GOT3 (cell line): ENCODE data around the gene CNBP.
A peak's percentile ranks its signal among the peaks of the same experiment; 100 is the strongest.

Source experiments
- DNase-seq: peaks from one replicate; lab custom pipeline; 2025; ENCODE audit warnings: mixed read lengths; lab: John Stamatoyannopoulos, UW

Gene CNBP

DNA sequence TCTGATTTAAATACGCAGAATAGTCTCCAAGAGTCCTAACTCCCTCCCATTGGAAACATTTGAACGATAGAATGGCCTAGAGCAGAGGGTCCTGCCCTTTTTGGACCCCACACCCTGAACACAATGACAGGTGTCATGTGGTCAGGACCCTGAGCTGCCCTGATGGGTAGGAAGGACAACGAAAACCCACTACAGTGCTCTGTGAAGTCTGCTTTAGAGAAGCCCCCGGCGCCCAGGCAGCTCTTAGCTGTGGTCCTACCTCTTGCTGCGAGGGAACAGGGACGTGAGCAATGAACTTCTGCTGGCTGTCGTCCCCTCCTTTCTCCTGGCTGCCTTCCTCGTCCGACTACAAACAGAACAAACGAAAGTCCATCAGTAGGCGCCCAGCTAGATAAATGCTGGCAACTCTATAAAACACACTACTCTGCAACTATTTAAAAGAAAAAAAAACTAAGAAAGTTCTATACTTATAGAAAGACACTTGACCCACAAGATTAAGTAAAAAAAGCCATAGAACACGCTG, 53.3 kb downstream of the CNBP start:
- no peak for DNase-seq

DNA sequence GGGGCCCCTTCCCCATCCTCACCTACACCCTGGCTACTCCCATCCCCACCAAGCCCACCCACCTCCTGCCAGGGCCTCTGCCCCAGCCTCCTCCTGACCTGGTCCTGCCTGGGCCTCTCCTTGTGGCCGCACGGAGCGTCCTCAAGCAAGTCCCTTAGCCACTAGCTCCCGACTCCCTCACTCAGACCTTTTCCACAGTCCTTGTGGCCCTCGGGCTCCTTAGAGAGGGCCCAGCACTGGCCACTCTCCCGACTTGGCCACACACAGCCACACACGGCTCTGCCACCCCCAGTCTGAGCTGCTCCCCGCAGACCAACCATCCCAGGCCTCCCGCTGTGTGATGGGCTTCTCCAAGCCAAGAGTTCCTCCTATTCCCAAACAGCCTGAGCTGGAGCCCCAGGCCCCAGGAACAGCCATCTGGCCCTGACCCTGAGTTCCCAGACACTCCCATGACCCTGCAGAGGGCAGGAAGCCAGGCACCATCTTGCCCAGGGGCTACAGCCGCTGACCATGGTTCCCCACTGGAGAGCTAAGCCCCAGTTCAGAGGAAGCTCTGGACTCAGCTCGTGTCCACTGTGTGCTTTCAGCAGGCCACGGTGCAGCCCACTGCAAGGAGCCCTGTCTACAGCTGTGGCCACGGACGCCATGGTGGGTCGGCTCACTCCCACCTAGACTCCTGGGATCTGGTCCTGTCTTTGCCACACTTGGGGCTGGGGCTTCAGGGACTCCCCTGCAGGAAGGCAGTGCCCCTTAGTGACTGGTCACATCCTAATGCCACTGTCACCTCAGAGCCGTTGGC, 55.1 kb downstream of the CNBP start:
- DNase-seq, result no peak

DNA sequence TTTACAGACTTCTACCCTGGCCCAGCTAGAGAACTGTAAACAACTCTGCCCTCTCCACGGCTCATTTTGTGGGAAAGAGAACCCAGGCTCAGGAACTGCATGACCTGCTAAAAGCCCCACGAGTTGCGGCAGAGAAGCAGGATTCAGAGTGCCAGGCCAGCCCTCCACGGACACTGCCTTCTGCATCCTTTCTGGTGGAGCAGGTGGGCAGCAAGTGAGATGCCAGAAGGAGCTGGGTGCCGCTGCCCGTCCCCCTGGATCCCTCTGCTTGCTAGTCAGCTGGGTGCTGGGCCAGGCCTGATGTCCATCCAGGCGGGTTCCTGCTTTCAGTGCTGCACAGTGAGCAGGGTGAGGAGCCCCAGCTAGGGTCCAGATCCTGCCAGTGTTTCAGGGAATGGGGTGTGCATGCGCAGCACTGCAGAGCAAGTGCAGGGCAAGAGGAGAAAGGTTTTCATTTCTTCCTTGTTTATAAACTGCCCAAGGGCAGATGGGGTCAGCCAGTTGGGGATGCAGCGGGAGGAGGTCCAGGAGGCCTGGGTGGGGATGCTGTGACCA, 56.9 kb downstream of the CNBP start:
- no peak for DNase-seq

DNA sequence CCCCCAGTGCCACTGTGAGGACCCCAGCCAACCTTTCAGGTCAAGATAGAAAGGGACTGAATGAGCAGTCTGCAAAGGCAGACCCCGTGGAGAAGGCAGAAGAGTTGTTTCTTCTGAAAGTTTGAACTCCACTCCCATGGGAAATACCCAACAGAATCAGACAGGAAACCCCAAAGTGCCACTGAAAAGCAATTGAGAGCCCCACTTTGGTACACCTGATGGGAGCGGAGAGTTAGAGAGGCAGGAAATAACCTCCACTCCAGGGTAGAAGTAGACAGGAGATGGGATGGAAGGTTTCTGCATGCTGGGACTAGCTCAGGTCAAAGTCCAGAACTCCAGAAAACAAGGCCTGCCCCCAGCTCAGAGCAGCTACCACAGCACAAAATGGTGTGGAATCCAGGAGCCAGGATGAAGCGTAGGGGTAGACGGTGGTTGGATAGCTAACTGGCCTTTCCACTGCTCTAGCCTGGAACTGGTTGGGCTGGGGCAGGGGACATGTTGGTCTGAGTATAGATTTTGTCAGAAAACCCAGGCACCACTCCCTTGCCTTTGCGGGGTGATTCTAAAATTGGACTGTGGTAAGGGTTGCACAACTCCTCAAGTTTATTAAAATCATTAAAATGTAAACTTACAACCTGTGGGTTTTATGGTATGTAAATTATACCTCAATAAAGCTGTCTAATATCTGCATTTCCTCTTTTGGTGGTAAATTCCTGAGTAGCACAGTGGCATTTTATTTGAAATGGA, 60.2 kb downstream of the CNBP start:
- no peak for DNase-seq

DNA sequence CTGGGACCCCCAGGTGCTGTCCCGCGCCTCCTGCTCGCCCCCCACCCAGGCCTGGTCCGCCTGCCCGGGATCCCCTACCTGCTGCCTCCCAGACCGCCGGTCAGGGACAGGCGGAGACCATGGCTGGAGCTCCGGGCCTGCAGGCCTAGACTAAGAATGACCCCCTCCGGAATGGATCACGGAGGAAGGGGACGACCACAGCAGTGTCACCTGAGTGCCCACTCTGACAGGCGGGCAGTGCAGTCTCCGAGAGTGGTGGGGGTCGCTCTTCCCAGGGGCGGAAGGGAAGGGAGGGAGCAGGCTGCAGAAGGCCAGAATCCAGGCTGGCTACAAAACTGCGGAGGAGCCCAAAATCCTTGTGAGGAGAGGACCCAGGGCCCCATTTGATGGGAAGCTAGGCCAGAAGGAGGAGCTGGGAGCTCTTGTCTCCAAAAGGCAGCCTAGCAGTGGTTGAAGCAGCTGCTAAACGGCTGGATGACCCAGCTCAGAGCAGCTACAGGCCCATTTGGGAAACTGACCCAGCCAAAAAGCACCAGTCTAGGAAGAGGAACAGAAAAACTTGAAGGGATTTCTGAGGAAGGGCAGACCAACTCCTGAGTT, 61.2 kb downstream of the CNBP start:
- no peak for DNase-seq

DNA sequence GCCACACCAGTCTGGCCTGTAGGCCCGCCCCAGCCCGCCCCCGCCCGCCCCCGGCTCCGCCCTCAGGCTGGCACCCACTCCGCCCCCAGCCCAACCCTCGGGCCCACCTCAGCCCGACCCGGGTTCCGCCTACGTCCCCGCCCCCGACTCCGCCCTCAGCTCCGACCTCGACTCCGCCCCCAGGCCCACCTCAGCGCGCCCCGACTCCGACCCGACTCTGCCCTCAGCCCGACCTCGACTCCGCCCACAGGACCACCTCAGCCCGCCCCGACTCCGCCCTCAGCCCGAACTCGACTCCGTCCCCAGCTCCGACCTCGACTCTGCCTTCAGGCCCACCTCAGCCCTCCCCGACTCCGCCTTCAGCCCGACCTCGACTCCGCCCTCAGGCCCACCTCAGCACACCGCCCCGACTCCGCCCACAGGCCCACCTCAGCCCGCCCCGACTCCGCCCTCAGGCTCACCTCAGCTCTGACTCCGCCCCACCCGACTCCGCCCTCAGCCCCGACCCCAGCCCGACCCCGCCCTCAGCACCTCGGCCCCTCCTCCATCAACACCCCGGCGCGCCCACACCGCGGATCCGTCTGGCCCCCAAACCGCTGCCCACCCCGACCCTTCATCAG, 61.8 kb downstream of the CNBP start, which contains the start of gene RAB43:
Gene RAB43, minus strand, starts transcription at position 13 of the 620 bp plus-strand sequence. CDS start 315 bp downstream, outside the sequence.
- DNase-seq, result peak; percentile 35

DNA sequence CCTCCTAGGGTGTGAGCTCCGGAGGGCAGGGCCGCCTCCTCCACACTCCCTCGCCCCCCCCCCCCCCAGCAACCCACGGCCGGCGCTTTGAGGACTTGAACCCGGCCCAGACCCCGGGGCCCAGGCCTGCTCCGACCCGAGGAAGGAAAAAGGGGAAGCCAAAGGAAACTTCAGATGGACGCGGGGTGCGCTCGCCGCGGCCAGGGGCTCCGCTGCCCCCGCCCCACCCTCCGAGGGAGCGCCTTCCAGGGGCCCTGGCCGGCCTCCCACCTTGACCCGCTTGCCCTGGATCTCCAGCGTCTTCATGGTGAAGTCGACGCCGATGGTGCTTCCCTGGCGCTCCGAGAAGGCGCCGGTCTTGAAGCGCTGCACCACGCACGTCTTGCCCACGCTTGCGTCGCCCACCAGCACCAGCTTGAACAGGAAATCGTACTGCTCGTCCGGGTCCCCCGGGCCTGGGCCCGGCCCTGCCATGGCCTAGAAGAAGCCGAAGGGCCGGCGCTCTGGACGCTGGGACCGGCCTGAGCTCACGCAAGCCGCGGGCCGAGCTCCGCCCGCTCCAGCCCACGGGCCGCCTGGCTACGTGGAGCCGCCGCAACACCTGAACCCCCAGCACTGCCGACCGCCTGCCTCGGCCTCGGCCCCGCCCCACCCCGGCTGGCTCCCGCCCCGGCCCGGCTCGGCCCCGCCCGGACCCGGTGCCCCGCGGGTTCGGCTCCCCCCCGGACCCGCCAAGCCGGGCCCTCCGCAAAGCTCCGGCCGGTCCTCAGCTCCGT, 62.5 kb downstream of the CNBP start:
- DNase-seq, result no peak

DNA sequence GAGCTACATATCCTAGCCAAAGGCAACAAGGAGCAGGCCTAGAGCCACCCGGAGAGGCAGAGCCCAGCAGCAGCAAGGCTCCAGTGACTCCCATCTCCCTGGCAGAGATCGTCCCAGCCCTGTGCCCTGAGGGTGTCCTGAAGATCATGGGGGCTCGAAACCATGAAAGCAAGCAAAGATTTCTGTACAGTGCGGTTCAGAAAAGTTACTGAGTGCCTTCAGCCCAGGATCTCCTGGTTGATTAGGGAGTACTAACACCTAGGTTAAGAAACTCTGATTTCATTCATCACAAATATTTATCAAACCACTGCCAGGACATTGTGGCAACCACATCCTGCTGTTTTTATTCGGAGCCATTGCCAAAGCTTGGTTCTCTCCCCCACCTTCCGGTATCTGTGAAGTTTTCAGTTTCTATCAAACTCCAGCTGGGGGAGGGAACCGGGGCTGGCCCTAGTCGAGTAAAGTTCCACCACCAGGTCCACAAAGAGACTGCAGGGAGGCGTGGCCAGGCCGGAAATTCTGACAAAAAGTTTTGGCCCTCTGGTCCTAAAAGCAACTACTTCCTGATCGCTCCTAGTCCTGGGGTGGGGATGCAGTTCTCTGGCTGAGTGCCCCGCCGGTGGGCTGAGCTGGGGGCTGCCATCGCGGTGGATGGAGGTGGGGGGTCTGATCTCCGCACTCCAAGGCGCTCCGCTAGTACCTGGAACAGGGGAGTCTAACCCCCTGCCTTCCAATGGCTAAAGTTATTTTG, 63.3 kb downstream of the CNBP start:
- no peak for DNase-seq

DNA sequence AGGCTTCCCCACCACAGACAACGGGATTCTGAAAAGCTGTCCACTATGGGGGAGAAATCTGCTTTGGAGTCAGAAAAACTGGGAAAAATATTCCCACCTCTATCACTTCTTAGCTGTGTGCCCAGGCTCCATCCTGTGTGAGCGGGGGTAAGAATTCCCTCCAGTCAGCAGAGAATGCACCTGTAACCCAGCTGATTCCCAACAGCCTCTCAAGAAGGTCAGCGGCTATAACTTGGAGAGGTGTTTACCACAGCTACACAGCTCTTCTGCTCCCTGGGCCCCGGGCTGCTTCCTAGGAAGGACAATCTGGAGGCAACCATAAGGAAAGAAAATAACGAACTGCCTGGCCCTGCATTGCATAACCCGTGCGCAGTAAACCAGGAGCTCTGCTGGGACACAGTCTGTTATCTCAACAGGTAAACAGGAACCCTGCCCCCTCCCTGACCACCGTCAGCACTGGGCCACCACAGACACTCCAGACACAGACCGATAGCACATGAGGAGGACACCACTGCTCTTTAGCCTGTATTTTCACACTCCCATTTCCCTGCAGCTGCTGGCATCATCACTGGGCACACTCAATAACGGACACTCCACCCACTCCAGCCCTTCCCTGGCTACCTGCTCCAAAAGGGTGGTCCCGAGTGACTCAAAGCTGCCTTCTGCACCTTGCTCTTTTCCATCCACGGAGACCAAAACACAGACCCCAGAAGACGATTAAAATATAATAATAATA, 64.2 kb downstream of the CNBP start:
- DNase-seq, result no peak

DNA sequence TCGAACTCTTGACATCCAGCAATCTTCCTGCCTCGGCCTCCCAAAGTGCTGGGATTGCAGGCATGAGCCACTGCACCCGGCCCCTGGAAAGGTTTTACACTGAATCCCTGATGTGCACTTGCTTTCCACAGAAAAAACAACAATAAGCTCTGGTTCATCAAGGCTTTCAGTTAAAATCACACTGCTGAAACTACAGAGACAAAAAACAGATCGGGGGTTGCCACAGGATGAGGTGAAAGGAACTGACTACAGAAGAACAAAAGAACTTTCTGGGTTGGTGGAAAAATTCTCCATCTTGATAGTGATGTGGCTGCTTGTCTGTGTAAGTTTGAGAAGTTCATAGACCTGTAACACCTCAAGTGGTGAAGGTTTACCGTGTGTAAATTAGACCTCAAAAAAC, 65.0 kb downstream of the CNBP start:
- no peak for DNase-seq
